ENCODE results near the gene GLG1.
"Not testable (repeated sequence)": the region's sequence is repeated elsewhere in the genome, so short reads cannot be mapped to it uniquely, and the experiment has no call there.

GLG1 gene

DNA sequence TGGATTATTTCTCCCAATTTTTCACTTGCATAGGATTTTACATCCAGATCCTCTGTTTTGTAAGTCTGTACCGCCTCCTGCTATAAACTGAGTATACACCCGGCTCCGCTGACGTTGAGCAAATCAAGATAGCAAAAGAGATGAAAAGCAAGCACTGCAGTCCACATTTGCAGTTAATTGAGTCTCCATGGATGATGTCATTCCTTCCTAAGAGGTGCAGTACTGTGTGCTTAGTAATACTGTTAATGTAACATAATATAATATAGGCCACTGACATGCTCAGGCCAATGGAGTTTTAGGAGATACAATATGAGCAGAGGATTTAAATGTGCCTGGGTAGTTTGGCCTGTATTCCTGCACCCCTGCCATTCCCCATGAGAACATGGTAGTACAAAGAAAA lies 72.3 kb downstream of the GLG1 start:
- H3K9me3 ChIP-seq (ENCODE audit: control insufficient read depth, low read length); H3K4me3 ChIP-seq (ENCODE audit: extremely low read depth, insufficient read depth, low read length, poor library complexity, severe bottlenecking); H3K4me1 ChIP-seq (ENCODE audit: control insufficient read depth, insufficient read depth, low read length, poor library complexity, severe bottlenecking); H3K27ac ChIP-seq (ENCODE audit: low read depth, low read length, severe bottlenecking); H3K36me3 ChIP-seq (ENCODE audit: control insufficient read depth, insufficient read depth, low read length): not testable (repeated sequence)
- WGBS, 2 experiments (ENCODE audit: insufficient coverage in 2 of 2) = 80% methylated on average over 1 of the region's 4 CpGs; no CpG with 5 or more reads in 1 of the 2 experiments

DNA sequence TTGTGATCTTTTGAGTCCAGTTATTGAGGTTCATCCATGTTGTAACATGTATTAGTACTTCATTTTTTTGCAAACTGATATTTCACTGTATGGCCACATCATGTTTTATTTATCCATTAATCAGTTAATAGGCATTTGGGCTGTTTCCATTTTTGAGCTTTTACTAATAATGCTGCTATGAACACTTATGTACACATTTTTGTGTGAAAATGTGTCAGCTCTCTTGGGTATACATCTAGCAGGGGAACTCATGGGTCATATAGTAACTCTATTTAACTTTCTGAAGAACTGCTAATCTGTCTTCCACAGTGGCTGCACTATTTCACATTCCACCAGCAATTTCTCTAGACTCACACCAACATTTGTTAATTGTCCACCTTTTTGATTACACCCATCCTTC lies 82.0 kb downstream of the GLG1 start:
- H3K4me3 ChIP-seq (ENCODE audit: extremely low read depth, insufficient read depth, low read length, poor library complexity, severe bottlenecking) = no peak overlapping the region
- no peaks in the 10 kb centered on the region for H3K9me3 ChIP-seq (ENCODE audit: control insufficient read depth, low read length)
- H3K36me3 ChIP-seq (ENCODE audit: control insufficient read depth, insufficient read depth, low read length) = peaks cover 17% of the 10 kb centered on the region
- peaks cover 8% of the 10 kb centered on the region for H3K4me1 ChIP-seq (ENCODE audit: control insufficient read depth, insufficient read depth, low read length, poor library complexity, severe bottlenecking)
- H3K27ac ChIP-seq (ENCODE audit: low read depth, low read length, severe bottlenecking) = no peak overlapping the region

DNA sequence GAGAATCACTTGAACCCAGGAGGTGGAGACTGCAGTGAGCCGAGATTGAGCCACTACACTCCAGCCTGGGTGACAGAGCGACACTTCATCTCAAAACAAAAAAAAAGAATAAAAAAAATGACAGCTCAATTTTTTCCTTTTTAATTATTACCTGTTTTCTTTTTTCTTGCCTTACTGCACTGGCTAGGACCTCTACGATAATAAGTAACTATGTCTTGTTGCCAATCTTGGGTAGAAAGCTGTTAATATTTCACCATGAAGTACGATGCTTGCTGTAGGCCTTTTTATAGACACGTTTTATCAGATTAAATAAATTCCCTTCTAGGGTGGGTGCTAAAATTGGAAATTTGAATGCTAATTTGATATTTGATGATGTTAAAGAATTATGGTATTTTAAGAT lies 82.8 kb downstream of the GLG1 start:
- 95 to 100% methylated on average over 1 to 3 of the region's 5 CpGs for WGBS, 2 experiments (ENCODE audit: insufficient coverage in 2 of 2)
- H3K27ac ChIP-seq (ENCODE audit: low read depth, low read length, severe bottlenecking) = no peak overlapping the region
- H3K36me3 ChIP-seq (ENCODE audit: control insufficient read depth, insufficient read depth, low read length) = peaks cover 17% of the 10 kb centered on the region
- no peaks in the 10 kb centered on the region for H3K9me3 ChIP-seq (ENCODE audit: control insufficient read depth, low read length)
- H3K4me3 ChIP-seq (ENCODE audit: extremely low read depth, insufficient read depth, low read length, poor library complexity, severe bottlenecking) = no peak overlapping the region
- peaks cover 8% of the 10 kb centered on the region for H3K4me1 ChIP-seq (ENCODE audit: control insufficient read depth, insufficient read depth, low read length, poor library complexity, severe bottlenecking)

DNA sequence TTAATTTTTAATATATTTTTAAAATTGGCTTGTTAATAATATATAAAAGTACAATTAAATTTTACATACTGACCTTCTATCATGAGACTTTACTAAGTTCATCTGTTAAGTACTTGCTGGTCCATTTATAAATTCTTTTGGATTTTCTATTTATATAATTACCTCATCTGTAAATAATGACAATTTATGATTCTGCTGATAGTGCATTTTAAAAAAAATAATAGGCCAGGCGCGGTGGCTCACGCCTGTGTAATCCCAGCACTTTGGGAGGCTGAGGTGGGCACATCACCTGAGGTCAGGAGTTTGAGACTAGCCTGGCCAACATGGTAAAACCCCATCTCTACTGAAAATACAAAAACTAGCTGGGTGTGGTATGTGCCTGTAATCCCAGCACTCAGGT lies 83.2 kb downstream of the GLG1 start:
- WGBS, 2 experiments (ENCODE audit: insufficient coverage in 2 of 2) = 95 to 100% methylated on average over 3 of the region's 3 CpGs
- H3K27ac ChIP-seq (ENCODE audit: low read depth, low read length, severe bottlenecking); H3K4me3 ChIP-seq (ENCODE audit: extremely low read depth, insufficient read depth, low read length, poor library complexity, severe bottlenecking); H3K4me1 ChIP-seq (ENCODE audit: control insufficient read depth, insufficient read depth, low read length, poor library complexity, severe bottlenecking); H3K9me3 ChIP-seq (ENCODE audit: control insufficient read depth, low read length): not testable (repeated sequence)
- peaks cover 17% of the 10 kb centered on the region for H3K36me3 ChIP-seq (ENCODE audit: control insufficient read depth, insufficient read depth, low read length)

DNA sequence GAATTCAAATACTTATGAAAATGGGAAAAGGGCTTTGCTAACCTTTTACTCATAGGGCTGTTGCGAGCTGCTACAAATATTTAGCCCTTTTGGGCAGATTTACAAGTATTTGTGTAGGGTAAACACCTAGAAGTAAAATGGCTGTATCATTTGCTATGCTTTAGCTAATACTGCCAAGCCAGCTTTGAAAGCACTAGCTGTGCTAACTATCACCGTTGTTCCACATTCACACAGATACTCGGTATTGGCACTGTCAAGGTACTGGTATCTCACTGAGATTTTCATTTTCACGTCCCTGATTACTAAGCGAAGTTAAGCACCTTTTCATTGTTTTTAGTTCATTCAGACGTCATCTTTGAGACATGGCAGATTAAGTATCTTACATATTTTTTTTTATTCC lies 84.8 kb downstream of the GLG1 start:
- Histone ChIP-seq H3K9me3 (ENCODE audit: control insufficient read depth, low read length) (no peaks in the 10 kb centered on the region), H3K27ac (ENCODE audit: low read depth, low read length, severe bottlenecking) (no peak overlapping the region), H3K4me3 (ENCODE audit: extremely low read depth, insufficient read depth, low read length, poor library complexity, severe bottlenecking) (no peak overlapping the region), H3K36me3 (ENCODE audit: control insufficient read depth, insufficient read depth, low read length) (peaks cover 13% of the 10 kb centered on the region), H3K4me1 (ENCODE audit: control insufficient read depth, insufficient read depth, low read length, poor library complexity, severe bottlenecking) (peaks cover 8% of the 10 kb centered on the region)
- WGBS, 2 experiments (ENCODE audit: insufficient coverage in 2 of 2) = 87 to 93% methylated on average over 4 to 5 of the region's 6 CpGs

DNA sequence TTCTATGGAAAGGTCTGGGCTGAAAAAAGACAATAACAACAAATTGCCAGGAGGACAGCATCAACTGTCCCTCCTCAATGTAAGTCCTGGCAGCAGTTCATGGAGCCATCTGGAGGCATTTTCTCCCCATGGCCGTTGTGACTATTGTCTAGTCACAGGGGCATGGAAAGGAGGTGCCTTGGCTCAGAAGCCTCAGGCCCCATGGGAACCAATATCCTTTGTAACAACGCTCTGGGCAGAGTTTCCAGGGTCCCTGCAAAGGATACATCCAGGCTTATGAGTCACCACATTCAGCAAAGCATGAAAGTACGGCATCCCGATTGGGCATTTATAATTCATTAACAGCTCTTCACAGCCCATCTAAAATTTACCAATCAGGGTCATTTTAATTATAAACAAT lies 85.2 kb downstream of the GLG1 start:
- Histone ChIP-seq H3K4me3 (ENCODE audit: extremely low read depth, insufficient read depth, low read length, poor library complexity, severe bottlenecking) (no peak overlapping the region), H3K36me3 (ENCODE audit: control insufficient read depth, insufficient read depth, low read length) (peaks cover 13% of the 10 kb centered on the region), H3K4me1 (ENCODE audit: control insufficient read depth, insufficient read depth, low read length, poor library complexity, severe bottlenecking) (peaks cover 8% of the 10 kb centered on the region), H3K27ac (ENCODE audit: low read depth, low read length, severe bottlenecking) (no peak overlapping the region), H3K9me3 (ENCODE audit: control insufficient read depth, low read length) (no peaks in the 10 kb centered on the region)
- WGBS, 2 experiments (ENCODE audit: insufficient coverage in 2 of 2) = 72 to 94% methylated on average over 2 to 4 of the region's 4 CpGs

DNA sequence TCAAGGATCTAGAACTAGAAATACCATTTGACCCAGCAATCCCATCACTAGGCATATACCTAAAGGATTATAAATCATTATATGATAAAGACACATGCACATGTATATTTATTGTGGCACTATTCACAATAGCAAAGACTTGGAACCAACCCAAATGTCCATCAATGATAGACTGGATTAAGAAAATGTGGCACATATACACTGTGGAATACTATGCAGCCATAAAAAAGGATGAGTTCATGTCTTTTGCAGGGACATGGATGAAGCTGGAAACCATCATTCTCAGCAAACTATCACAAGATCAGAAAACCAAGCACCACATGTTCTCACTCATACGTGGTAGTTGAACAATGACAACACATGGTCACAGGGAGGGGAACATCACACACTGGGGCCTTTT lies 88.0 kb downstream of the GLG1 start:
- H3K36me3 ChIP-seq (ENCODE audit: control insufficient read depth, insufficient read depth, low read length); H3K4me1 ChIP-seq (ENCODE audit: control insufficient read depth, insufficient read depth, low read length, poor library complexity, severe bottlenecking); H3K4me3 ChIP-seq (ENCODE audit: extremely low read depth, insufficient read depth, low read length, poor library complexity, severe bottlenecking); H3K9me3 ChIP-seq (ENCODE audit: control insufficient read depth, low read length); H3K27ac ChIP-seq (ENCODE audit: low read depth, low read length, severe bottlenecking): not testable (repeated sequence)
- WGBS, 2 experiments (ENCODE audit: insufficient coverage in 2 of 2) = no CpG with 5 or more reads among the region's 1 CpG

DNA sequence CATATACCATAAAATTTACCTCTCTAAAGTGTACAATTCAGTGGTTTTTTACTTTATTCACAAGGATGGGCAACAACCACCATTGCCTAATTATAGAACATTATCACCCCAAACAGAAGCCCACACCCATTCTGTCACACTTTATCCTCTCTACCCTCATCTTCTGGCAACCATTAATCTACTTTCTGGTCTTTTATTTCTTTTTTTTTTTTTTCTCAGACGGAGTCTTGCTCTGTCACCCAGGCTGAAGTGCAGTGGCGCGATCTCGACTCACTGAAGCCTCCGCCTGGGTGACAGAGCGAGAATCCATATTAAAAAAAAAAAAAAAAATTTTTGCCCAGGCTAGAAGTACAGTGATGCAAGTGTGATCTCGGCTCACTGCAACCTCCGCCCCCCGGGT lies 95.0 kb downstream of the GLG1 start:
- Histone ChIP-seq H3K4me1 (ENCODE audit: control insufficient read depth, insufficient read depth, low read length, poor library complexity, severe bottlenecking) (no peaks in the 10 kb centered on the region), H3K9me3 (ENCODE audit: control insufficient read depth, low read length) (no peaks in the 10 kb centered on the region), H3K36me3 (ENCODE audit: control insufficient read depth, insufficient read depth, low read length) (peaks cover 10% of the 10 kb centered on the region), H3K4me3 (ENCODE audit: extremely low read depth, insufficient read depth, low read length, poor library complexity, severe bottlenecking) (no peak overlapping the region), H3K27ac (ENCODE audit: low read depth, low read length, severe bottlenecking) (no peak overlapping the region)
- WGBS, 2 experiments (ENCODE audit: insufficient coverage in 2 of 2) = 85 to 88% methylated on average over 8 of the region's 9 CpGs

DNA sequence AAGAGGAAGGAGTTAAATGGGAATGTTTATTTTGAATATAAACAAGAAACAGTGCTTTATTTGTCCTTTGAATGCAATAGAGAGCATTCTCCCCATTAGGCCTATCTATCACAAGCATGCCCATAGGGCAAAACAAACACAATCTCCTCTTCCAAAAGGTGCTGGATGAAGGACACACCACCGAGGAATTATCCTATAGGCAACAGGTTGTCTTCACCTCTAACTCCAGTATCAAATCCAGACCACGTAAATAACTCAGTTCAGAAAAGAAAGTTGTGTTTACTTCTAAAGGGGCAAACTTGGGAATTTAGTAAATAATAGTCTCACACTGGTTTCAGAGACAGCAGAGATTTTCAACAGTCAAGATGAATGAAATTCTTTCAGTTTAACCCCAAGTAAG lies 101.9 kb downstream of the GLG1 start:
- WGBS, 2 experiments (ENCODE audit: insufficient coverage in 2 of 2) = 71% methylated on average over 1 of the region's 2 CpGs; no CpG with 5 or more reads in 1 of the 2 experiments
- Histone ChIP-seq H3K36me3 (ENCODE audit: control insufficient read depth, insufficient read depth, low read length) (peaks cover 31% of the 10 kb centered on the region), H3K27ac (ENCODE audit: low read depth, low read length, severe bottlenecking) (no peak overlapping the region), H3K4me1 (ENCODE audit: control insufficient read depth, insufficient read depth, low read length, poor library complexity, severe bottlenecking) (no peaks in the 10 kb centered on the region), H3K9me3 (ENCODE audit: control insufficient read depth, low read length) (no peaks in the 10 kb centered on the region), H3K4me3 (ENCODE audit: extremely low read depth, insufficient read depth, low read length, poor library complexity, severe bottlenecking) (no peak overlapping the region)

DNA sequence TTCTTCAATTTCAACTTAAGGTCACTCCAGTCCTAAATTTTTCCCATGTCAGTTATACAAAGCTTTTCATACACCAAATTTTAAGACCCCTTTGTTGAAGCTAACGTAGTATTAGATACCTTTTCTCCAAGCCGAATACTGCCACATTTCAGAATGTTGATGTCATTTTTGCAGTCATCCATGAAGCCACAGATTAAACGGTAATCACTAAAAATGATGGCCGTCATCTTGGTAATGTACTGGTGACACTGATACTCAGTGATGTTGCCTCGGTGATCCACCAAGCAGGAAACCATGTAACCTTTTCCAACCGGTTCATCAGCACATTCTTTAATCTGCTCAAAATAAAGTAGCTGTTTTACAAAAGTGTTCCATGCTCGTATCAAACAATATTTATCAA lies 103.5 kb downstream of the GLG1 start:
- no peak overlapping the region for H3K27ac ChIP-seq (ENCODE audit: low read depth, low read length, severe bottlenecking)
- H3K4me1 ChIP-seq (ENCODE audit: control insufficient read depth, insufficient read depth, low read length, poor library complexity, severe bottlenecking) = no peaks in the 10 kb centered on the region
- peaks cover 31% of the 10 kb centered on the region for H3K36me3 ChIP-seq (ENCODE audit: control insufficient read depth, insufficient read depth, low read length)
- no peak overlapping the region for H3K4me3 ChIP-seq (ENCODE audit: extremely low read depth, insufficient read depth, low read length, poor library complexity, severe bottlenecking)
- 87 to 100% methylated on average over 5 of the region's 7 CpGs for WGBS, 2 experiments (ENCODE audit: insufficient coverage in 2 of 2)
- H3K9me3 ChIP-seq (ENCODE audit: control insufficient read depth, low read length) = no peaks in the 10 kb centered on the region

DNA sequence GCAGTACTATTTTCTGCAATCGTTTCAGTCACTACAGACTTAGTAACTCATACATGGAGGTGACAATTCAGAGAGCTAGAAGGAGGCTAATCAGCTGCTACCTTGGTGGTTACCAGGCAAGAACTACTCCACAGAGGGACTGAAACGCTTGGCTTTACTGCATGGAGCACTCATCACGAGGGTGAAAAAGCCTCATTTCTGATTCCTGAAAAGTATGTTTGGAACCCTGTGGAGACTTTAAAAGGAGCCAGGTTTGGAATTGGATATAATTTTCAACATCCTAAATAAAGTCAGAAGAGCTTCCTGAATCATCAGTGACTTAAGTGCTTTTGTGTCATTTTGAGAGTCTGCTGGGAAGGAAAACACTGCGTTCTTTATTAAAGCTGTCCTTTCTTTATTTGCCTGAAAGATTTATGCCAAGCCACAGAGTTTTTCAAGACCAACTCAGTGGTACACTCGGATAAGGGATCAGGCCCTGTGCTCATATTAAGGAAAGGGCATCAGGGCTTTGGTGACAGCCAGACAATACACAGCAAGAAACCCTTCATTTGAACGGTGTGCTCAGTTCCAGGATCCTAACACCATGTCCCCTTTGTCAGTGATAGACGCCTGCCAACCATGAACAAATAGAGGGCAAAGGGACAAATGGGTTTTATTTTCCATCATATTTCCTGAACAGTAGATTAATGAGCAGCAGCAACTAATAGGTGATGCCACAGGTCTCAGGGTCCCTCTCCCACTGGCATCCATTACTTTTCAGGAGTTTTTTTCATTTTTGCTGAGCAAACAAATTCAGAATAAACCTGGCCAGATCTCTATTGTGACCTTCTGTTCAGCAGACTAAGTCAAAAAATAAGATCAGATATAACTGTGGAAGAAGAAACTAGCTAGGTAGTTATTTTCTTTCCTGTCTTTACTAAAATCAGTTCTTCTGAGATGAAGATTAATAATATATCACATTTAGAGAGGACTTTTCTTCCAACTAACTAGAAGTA lies 105.1 kb downstream of the GLG1 start:
- H3K27ac ChIP-seq (ENCODE audit: low read depth, low read length, severe bottlenecking) = peak overlapping the region; percentile 1
- H3K4me3 ChIP-seq (ENCODE audit: extremely low read depth, insufficient read depth, low read length, poor library complexity, severe bottlenecking) = no peak overlapping the region
- 83 to 100% methylated on average over 4 to 5 of the region's 7 CpGs for WGBS, 2 experiments (ENCODE audit: insufficient coverage in 2 of 2)
- H3K4me1 ChIP-seq (ENCODE audit: control insufficient read depth, insufficient read depth, low read length, poor library complexity, severe bottlenecking) = no peaks in the 10 kb centered on the region
- H3K9me3 ChIP-seq (ENCODE audit: control insufficient read depth, low read length) = no peaks in the 10 kb centered on the region
- H3K36me3 ChIP-seq (ENCODE audit: control insufficient read depth, insufficient read depth, low read length) = peaks cover 19% of the 10 kb centered on the region

Data from mesodermal cell (in vitro differentiated cells).